Limb (tissue), 2 donors: ENCODE data around the gene SPRED2.

Experiments
- DNase-seq, 2 donors: peaks; one replicate each; pipeline ENCODE4 v3.0.0-alpha.2; 2016; ENCODE audit errors: extremely low spot score in 2 of 2

Gene SPRED2

DNA sequence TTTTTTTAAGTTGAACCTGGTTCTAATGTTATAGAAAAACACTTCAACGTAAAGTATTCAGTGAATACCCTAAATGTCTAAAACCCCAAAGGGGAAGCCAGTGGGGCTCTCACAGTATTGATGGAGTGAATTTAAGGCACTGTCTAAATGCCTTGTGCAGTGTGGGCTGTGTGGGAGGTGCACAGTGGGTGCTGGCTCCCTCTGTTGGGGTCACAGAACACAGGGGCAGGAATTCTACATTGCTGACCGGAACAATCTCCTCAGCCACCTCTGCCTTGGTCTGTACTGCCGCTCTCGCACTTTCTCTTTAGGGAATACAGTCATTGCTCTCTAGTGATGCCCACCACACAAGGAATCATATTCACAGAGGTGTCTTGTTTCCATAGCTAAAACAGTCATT lies 45.4 kb downstream of the SPRED2 start:
- no peak for DNase-seq

DNA sequence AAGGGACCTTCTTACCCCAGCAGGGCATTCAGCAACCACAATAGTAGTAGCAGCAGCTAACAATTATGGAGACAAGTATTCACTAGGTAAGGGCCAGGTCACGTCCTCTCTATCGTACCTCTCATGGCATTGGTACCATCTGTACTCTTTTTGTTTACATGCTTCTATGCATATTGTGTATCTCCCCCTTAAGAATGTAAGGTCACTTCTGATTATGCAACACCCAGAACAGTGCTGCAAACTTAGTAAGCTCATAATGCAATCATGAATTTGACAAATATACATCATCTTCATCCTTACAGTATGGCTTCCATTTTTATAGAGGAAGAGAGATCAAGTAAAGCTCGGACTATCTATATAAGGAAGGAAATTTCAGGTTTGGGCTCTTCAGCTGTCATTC lies 46.1 kb downstream of the SPRED2 start:
- no peak for DNase-seq

GRCh38 chr2:65383541-65384488 lies 48.6 kb downstream of the SPRED2 start:
- DNase-seq: peak in 1 of 2 donors; percentile 27

DNA sequence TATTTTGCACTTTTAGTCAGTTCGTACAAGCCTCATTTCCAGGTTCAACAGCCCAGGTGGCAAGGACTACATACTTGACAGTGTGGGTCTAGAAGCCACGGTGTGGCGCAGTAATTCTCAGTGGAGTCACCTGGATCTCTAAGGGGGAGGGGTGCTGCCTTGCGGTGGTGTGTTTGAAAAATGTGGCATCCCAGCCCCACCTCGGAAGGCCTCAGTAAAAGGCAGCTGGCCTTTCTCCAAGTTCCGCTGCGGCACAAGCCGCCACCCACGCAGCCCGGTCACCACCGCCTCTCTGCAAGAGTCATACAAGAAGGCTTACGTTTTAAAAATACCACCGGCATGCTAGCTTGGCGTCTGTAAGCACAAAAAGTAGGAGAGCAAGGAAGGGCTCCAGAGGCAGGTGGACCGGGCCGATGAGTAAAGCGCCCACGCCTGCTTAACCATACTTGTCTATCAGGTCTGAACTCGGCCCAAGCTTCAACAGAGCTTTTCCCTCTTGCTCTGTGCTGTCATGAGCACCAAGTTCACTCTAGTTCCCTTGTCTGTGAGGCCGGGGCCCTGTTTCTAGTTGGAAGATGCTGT lies 49.5 kb downstream of the SPRED2 start:
- peak; percentile 49 to 78 for DNase-seq

DNA sequence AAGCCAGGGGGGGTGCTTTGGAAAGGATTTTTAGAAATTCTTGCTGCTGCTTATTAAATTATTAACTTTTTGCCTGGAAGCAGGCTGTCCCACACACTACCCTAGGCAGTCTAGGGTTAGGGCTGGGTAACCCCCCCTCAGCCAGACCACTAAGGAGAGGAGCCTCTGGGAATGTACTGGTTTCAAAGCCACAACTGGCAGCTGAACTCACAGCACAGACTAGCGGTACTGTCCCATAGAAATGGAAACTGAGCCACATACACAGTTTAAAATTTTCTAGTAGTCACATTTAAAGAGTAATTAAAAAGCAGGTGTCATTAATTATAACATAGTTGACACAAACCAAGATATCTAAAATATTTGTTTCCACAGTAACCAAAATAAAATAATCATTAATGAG lies 50.1 kb downstream of the SPRED2 start:
- DNase-seq: no peak

DNA sequence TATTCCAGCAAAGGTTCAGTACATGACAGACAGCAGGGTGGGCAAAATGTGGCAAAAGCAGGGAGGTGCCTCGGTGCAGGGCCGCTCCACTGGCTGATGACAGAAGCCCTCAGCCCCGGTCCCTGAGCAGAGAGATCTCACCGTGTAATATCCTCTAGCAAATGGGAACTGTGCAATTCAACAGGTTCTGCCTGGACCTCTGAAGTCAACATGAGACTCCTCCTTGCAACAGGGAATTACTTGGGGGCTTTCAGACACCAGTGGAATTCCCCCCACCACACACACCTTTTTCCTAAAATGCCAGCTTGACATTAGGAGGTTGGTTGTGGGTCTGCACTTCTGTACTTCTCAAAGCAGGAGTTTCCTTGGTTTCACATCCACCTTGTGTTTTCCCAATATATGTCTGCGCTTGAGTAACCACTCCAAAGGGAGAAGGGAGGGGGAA lies 50.8 kb downstream of the SPRED2 start:
- DNase-seq: no peak

DNA sequence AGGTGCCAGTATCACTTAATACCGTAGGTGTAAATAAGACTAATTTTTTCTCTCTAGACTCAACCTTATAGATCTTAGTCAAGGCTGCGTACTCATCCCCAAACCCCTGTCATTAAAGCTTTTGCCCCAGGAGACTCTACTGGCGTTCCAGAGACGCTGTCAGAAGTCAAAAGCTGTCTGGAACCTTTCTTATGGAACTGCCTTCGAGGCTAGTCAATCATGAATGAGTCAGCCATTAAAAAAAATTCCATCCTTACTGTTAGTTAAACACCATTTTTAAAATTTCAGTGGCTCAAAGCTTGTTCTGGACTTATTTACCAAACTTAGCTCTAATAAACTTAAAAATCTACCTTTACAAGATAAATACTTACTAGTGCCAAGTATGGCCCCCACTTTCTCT lies 52.1 kb downstream of the SPRED2 start:
- DNase-seq: no peak

DNA sequence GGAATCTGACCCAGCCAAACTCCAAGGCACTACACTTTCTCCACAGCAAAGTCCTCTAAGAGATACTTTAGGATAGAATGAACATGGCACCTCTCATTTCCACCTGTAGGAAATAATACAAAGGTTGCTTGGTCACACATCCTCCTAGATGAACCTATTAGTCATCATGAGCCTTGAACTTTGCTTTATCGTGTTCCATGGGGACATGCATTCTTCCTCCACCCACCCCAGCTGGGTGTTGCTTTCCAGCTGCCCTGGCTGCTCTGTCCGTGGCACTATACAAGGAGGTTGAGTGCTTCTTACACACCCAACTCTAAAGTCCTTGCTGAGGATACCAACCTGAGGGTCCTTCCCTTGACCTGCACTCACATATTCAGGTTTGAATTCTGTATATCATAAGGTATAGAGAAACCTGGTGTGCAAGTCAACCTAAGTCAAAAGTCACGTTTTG lies 52.7 kb downstream of the SPRED2 start:
- no peak for DNase-seq

GRCh38 chr2:65379223-65379622 lies 53.2 kb downstream of the SPRED2 start:
- no peak for DNase-seq

GRCh38 chr2:65378290-65378689 lies 54.1 kb downstream of the SPRED2 start:
- DNase-seq: no peak

- DNase-seq: no peak
Measured at GRCh38 chr2:65377556-65378192, 54.7 kb downstream of the SPRED2 start.

DNA sequence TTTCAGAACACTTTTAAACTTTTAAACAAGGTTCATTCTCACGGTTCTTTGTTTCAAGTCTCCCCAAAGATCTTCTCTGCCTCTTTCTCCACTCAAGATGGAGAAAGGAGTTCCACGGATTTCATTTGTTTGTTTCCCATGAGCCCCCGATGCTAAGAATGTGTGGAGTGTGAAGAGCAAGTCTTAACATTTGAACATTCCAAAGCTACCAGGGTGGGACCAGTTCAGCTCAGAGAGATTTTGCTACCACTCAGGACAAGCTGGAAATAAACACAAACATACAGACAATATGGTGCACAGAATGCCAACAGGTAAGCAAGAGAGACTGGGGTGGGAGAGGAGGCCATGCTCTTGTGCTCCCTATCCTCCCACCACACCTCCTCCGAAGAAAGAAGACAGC lies 56.7 kb downstream of the SPRED2 start:
- no peak for DNase-seq

- DNase-seq: no peak
Measured at GRCh38 chr2:65374999-65375398, 57.4 kb downstream of the SPRED2 start.

DNA sequence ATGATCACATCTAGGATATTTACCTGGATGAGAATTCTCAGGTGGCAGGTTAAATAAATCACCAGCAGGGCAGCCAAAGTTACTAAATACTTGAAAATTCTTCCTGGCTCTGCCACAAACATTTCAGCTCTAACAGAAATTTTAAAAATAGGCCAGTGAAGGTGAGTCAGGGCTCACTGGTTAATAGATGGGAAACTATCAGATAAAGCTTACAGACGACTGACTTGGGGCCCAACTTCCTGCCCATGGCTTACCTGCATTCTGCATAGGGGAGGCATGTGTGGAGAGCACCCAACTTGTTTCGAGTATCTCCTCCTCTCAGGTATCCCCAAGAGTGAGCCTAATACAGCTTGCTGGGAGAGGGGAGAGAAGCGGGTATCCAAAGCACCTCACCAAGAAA lies 57.8 kb downstream of the SPRED2 start:
- DNase-seq: no peak

- DNase-seq: no peak
Measured at GRCh38 chr2:65373365-65373918, 59.0 kb downstream of the SPRED2 start.

DNA sequence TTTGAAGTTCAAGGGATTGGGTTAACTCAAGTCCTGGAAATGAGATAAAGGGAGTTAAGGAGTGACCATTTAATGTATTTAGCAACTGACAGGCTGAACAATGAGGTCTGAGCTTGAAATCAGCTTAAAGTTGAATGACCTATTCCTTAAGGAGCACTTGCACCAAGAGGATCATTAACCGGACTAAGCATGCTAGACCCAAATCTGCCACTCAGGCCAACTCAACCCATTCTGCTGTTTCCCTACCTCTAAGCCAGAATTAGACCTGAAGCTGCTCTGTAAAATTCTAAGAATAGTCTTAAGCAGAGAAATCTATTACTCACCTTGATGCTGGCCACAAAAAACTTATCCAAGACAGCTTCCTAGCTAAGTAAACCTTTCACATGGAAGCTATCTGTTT lies 59.8 kb downstream of the SPRED2 start:
- no peak for DNase-seq

DNA sequence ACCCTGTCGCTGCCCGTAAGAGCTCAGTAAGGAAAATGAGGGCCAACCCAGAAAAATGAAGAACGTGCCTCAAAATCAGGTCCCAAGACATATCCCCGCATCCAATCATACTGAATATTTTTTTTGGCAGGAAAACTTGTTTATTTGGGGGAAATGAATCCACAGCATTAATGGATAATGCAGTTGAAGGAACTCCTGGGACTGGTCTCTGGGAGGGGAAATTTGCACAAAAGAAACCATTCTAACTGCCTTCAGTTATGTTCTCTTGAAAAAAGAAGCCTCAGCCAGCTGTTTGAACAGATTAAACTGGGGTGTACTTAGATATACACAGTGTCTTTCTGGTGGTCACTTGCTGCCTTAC lies 61.3 kb downstream of the SPRED2 start:
- DNase-seq: peak in 1 of 2 donors; percentile 43

- peak in 1 of 2 donors; percentile 59 for DNase-seq
Measured at GRCh38 chr2:65370387-65371073, 61.9 kb downstream of the SPRED2 start.

DNA sequence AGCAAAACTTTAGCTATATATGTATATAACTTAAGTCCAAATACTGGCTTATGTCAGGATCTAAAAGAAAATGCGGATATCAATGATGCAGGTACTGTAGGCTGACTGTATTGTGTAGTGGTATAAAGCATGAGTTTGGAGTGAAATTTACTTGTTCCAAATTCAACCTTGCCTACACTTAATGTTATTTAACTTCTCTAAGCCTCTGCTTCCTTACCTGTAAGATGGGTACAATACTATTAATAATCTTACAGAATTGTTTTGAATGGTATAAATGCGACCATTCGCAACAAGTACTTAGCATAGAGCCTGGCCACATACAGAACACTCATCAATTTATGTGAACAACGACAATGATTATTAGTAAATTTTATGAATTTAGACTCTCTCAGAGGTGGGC lies 62.4 kb downstream of the SPRED2 start:
- no peak for DNase-seq

DNA sequence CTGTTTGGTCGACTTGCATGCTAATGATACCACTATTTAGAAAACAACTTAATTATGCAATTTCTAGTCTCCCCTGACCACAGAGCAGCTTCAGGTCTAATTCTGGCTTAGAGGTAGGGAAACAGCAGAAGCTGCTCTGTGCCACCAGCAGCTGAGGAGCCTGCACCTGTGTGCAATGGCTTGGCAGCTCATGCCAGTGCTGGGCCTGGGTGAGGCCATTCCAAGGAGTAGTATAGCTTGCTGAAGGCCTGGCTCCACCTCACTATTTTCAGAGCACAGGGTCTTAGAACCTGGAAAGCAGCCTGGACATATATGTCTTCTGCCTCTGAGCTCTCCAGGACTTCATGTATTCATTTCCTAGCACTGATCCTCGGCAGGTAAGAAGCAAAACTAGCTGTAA lies 62.8 kb downstream of the SPRED2 start:
- DNase-seq: no peak

- no peak for DNase-seq
Measured at GRCh38 chr2:65368468-65368867, 63.9 kb downstream of the SPRED2 start.

DNA sequence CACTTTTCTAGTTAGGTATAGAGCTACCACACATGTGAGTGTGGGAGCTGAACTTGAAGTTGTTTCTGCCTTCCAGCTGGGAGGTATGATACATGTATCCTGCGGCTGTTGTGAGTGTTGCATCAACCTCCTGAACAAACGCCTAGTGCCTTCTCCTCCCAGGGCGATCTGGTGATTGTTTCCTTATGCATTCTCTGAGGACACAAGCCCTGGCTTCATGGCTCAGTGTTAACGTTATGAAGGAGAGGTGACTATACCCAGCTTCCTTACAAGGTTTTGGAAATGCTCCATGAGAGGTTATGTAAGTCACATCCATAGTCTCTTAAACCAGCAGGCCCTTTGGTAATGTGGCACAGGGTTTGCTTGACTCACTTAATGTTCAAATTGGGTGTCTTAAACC lies 64.9 kb downstream of the SPRED2 start:
- no peak for DNase-seq
